Measurements from ENCODE around the gene TMEM248. TPM values are rescaled to one million over a fixed set of nuclear protein-coding genes. Genes with fewer than 3 reads are reported as not detected.
"Not testable (repeated sequence)": the region's sequence is repeated elsewhere in the genome, so short reads cannot be mapped to it uniquely, and the experiment has no call there.

Gene TMEM248
- total RNA-seq, 1 donor from 2014 or later = 154 TPM

DNA sequence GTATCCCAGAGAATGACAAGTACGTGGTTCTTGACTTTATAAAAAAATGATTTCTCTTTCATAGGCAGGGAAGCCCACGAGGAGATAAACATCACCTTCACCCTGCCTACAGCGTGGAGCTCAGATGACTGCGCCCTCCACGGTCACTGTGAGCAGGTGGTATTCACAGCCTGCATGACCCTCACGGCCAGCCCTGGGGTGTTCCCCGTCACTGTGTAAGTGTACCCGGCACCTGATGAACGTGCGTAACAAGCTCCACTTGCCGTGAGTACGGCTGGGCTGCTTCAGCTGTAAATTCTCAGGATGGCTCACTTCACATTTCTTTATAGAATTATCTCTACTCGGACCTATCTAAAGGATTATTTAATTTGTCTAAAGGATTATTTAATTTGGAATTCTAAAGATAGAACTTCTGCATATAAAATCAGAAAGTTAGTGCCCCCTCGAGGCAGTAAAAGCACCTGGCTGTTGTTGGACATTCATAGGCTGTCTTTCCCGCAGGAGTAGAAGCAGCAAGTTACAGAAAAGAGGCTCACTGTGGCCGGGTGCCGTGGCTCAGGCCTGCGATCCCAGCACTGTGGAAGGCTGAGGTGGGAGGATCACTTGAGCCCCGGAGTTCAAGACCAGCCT is 27.6 kb downstream of the TMEM248 start:
- no peak for DNase-seq (ENCODE audit: low read depth)

DNA sequence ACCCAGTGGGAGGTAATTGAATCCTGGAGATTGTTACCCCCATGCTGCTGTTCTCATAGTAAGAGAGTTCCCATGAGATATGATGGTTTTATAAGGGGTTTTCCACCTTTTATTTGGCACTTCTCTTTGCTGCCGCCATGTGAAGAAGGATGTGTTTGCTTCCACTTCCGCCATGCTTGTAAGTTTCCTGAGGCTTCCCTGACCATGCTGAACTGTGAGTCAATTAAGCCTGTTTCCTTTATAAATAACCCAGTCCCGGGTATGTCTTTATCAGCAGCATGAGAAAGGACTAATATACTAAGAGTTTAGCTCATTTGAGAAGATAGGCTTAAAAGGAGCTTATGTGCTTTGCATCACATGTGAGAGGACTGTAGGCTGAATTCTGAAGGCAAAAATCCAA is 29.3 kb downstream of the TMEM248 start:
- DNase-seq (ENCODE audit: low read depth) = peak; percentile 46

DNA sequence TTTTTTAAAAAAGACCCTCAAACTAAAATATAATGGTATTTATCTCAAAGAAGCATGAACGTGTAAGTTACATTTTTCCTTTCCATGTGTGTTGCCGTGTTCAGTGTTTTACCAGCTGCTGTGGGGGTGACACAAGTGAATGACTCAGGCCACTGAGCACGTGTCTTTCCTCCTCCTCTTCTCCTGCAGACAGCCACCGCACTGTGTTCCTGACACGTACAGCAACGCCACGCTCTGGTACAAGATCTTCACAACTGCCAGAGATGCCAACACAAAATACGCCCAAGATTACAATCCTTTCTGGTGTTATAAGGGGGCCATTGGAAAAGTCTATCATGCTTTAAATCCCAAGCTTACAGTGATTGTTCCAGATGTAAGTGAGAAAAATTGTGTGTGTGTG is 29.7 kb downstream of the TMEM248 start:
- peak; percentile 95 for DNase-seq (ENCODE audit: low read depth)

DNA sequence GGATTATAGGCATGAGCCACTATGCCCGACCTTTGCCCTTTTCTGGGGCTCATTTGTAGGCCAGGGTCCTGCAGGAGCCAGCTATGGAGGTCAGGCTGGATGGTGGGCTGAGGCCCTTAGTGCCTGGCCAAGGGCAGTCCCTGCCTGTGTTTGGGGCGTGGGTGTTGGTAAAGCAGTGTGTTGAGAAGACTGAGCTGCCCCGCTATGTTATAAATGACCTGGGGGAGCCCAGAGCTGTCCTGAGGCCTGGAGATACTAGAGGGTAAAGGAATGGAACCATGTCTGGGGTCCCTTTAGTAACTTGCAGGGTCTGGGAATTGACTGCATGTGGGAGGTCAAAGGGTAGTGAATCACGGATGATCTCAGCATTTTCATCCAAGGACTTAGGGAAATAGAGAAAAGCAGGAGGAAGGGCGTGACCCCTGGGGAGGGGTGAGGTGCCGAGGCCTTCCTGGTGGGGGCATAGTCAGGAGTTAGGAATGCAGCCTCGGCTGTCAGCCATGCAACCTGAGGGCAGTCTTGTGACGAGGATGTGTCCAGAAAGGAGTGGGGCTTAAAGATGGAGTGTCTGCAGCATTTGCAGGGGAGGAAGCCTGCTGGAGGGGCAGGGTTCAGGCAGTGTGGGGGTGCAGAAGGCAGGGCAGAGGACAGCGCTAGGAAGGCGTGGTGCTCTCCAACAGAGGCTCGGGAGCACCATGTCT is 31.5 kb downstream of the TMEM248 start:
- peak; percentile 61 for DNase-seq (ENCODE audit: low read depth)

DNA sequence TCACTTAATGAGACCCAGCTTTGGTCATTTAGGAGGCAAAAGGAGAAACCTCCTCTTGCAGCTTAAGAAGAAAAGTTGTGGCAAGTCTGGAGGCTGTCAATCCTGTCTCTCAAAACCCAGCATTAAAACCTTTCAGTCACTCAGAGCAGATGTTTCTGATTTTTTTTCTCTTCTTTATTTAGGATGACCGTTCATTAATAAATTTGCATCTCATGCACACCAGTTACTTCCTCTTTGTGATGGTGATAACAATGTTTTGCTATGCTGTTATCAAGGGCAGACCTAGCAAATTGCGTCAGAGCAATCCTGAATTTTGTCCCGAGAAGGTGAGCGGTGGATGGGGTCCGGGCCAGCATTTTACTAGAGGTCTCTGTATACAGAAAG is 32.0 kb downstream of the TMEM248 start:
- no peak for DNase-seq (ENCODE audit: low read depth)

DNA sequence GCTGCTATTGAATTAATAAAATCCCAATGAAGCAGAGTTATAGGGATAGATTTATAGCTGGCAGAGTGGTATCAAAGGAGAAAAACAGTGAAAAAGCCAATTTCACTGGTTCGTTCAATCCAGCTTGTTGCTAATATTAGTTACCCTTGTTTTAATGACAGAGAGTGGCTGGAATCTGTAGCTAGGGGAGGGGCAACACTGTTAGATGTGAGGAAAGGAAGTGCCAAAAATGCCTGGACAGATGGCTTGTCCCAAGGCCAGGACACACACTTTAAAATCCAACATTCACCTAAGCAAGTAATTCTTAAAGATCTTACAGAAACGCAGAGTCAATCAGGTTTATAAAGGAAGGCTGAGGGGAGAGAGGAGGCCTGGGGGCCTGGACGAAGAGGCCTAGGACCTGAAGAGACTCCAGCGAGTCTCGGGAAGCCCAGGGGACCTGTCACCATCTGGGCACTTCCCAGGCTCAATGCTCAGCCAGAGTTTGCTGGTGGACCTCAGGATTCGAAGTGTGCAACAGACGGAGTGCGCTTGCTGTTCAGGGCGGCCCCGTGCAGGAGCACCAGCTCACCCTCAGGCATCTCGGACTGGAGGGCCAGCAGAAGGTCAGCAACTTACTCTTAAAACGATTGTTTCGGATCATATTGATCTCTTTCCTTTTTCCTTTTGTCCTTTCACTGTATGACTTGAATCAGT is 36.7 kb downstream of the TMEM248 start:
- peak; percentile 64 for DNase-seq (ENCODE audit: low read depth)

DNA sequence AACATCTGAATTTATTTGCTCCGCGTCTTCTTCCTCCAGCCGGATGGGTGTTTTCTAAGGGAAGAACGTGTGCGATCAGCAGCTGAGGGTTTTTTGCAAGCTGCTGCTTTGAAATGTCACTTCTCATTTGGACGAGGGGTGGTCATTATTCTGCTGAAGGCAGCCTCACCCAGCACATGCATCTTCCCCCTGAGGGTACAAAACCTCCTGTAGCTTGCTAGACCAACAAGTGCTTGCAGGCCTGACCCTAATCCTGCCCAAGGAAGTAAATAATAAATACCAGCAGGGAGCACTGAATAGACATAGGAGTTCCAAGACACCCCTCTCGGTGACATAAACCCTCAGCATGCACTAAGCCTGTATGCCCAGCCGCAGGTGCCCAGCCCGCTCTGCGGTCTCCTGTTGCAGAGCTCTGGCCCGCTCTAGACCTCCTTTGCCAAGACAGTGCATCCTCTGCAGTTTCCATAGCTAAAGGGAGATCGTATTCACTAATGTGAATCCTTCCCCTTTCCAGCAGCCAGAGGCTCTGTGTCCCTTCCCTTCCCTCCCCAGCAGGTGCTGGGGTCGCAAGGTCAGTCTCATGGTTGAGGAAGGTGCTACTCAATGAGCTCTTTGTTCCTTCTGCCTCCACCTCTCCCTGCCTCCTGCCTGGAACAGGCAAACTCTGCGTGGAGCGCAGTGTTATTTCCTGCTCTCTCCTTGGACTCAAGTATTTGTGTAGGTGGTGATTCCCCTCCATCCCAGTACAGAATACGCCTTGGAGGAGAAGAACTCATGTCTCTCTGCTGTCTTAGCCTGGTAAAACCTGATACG is 37.7 kb downstream of the TMEM248 start:
- no peak for DNase-seq (ENCODE audit: low read depth)

DNA sequence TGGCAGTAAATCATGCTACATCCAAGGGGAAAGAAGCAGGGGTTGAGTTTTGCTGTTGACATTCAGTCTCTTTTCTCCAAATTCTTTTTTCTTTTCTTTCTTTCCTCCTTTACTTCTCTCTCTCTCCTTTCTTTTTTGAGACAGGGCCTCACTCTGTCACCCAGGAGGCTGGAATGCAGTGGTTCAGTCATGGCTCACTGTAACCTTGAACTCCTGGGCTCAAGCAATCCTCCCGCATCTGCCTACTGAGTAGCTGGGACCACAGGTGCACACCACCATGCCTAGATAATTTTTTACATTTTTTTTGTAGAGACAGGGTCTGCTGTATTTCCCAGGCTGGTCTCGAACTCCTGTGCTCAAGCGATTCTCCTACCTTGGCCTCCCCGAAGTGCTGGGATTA is 39.2 kb downstream of the TMEM248 start:
- DNase-seq (ENCODE audit: low read depth) = no peak

DNA sequence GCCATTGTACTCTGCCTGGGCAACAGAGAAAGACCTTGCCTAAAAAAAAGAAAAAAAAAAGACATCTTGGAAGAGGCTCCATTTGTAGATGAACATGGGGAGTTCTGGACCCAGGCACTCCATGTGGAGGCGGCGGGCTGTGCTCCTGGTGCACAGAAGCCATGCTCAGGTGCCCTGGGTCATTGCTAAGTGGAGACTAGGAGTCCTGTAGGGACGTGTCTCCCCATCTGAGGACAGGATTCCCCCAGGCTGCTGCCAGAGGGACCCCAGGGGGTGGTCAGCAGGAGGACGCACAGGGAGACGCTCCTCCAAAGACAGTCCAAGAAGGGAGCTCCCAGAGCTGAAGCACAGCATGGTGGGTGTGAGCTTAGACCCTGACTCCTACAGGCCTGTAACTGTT is 40.1 kb downstream of the TMEM248 start:
- no peak for DNase-seq (ENCODE audit: low read depth)

DNA sequence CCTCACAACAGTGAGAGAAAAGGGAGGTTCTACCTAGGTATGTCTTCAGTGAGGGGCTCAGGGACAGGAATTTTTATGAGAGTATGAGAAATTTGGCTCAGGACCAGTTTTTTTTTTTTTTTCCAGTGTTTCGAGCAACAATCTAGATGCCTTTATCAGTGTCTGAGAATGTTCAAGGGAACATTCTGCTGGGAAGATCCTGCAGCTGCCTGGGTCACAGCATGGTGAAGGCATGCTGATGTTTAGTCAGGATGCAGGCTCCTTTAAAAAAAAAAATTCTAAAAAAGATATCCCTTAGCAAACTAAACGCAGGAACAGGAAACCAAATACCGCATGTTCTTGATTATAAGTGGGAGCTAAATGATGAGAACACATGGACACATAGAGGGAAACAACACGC is 43.4 kb downstream of the TMEM248 start:
- DNase-seq (ENCODE audit: low read depth) = peak; percentile 30

DNA sequence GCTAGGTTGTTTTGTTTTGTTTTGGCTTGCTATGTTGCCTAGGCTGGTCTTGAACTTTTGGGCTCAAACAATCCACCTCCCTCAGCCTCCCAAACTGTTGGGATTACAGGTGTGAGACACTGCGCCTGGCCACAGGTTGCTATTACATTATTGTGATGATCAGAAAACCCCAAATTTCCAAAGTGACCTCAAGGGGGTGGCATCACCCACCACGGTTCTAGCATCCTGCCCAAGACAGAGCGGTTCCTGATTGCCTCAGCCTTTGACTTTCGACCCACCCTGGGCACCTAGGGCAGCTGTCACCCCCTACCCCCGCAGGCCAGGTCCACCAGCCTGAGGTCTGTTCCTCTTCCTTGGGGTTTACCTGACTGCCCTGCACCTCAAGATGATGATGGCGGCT is 46.0 kb downstream of the TMEM248 start:
- DNase-seq (ENCODE audit: low read depth) = no peak

DNA sequence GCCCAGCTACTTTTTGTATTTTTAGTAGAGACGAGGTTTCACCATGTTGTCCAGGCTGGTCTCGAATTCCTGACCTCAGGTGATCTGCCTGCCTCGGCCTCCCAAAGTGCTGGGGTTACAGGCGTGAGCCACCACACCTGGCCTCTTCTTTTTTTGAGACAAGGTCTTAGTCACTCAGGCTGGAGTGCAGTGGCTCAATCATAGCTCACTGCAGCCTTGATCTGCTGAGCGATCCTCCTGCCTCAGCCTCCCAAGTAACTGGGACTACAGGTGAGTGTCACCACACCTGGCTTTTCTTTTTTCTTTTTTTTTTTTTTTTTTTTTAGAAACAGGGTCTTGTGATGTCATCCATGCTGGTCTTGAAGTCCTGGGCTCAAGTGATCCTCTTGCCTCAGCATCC is 48.0 kb downstream of the TMEM248 start:
- DNase-seq (ENCODE audit: low read depth) = not testable (repeated sequence)

DNA sequence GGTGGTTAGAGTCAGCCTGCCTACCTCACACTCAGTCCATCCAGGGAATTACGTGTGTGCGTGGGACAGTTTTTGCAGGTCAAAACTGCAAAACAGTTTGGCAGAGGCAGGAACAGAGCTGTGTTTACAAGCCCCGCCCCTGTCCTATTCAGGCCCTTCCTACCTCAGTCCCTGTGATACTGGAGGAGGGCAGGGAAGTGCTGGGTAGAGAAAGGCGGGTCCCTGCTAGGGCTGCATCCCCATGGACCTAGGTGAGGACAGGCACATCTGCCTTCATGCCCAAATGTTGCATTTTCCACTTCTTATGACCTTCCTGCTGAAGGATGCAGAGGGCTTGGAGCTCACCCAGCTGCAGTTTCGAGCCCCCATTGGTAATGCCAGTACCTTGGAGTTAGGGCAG is 49.3 kb downstream of the TMEM248 start:
- no peak for DNase-seq (ENCODE audit: low read depth)

DNA sequence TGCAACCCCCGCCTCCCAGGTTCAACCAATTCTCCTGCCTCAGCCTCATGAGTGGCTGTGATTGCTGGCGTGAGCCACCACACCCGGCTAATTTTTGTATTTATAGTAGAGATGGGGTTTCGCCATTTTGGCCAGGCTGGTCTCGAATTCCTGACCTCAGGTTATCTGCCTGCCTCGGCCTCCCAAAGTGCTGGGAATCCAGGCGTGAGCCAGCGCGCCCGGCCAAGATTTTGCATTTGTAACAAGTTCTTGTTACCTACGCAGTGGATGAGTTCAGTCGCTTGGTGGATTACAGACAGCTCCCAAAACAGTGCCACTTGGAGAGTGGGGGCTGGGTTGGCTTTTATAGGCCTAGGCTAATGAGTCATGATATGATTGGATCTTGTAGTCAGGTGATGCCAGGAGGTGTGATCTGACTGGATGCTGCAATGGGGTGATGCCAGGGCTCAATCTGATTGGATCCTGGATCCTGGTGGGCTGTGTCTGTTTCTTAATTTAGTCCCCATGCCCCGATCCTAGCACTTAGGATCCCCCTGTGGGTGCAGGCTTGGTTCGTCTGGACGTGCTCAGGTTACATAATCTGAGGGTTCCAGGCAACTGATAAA is 54.1 kb downstream of the TMEM248 start:
- DNase-seq (ENCODE audit: low read depth) = no peak

DNA sequence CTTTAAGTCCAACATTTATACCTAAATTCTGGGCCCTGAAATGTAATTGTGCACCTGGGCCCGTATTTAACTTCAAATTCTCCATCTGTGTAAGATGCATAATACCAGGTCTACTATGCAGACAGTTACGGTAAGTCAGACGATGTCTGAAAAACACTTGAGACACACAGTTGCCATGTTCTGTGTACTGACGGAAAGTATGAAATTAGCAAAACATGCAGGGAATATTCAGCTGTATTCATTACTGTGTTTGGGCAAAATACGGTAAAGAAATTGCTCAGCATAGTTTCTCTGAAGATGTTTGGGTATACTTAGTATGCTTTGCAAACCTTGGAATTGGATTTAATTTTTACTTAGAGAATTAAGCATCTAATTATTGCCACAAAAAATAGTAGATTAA is 57.3 kb downstream of the TMEM248 start:
- not testable (repeated sequence) for DNase-seq (ENCODE audit: low read depth)

DNA sequence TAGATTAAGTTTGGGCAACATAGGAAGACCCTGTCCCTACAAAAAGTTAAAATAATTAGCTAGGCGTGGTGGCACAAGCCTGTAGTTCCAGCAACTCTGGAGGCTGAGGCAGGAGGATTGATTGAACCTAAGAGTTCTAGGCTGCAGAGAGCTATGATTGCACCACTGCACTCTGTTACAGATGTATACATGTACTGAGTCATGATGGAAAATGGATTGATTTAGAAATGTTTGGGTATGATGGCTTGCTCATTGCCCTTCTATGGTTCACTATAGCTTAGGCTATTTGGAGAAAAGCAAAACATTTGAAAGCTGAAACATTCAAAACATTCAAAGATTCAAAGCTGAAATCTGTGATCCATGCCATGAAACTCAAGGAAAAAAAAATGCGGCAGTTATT is 58.0 kb downstream of the TMEM248 start:
- not testable (repeated sequence) for DNase-seq (ENCODE audit: low read depth)

DNA sequence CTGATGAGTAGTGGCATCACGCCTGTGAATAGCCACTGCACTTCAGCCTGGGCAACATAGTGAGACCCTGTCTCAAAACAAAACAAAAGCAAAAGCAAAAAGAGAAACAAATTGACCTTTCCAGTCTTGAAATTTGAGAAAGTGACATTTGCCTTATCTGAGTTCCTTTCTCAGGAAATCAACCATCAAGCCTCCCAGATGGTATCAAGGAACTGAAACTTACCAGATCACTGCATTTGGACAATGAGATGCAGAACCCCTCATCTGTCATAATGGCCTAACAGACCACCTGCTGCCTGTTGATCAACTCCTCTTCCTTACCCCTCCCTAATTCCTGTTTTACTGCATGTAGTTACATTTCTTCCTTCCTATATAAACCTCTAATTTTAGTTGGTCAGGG is 59.3 kb downstream of the TMEM248 start:
- not testable (repeated sequence) for DNase-seq (ENCODE audit: low read depth)

DNA sequence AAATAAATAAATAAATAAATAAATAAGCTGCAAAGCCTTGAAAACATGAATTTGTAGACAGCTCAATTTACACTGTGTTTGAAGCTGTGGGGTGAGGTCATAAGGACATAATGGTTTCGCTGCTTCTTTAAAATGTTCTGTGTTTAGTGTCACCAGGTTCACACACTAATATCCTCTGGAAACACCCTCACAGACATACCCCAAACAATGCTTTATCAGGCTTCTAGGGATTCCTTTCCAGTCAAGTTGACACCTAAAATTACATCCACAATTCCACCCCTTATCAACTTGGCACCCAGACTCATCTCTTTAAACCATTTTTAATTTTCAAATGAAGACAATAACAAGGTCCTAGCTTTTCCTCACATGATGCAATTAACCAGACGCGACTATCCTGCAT is 68.5 kb downstream of the TMEM248 start:
- not testable (repeated sequence) for DNase-seq (ENCODE audit: low read depth)

DNA sequence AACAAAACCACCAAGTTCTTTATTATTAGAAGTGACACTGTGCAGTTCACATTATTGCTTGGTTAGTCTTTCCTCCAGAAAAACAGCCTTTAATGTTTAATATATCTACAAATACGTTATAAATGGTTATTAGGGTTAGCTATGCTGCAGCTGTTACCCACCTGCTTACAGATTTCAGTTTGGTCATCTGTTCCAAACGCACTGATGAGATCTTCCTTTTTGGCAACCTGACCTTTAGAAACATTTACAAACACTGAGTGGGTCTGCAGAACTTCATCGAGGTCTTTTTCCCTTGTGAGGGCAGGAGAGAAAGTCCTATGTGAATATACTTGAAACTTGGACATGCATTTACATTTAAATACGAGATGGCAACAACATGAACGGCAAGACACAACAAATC is 73.0 kb downstream of the TMEM248 start:
- peak; percentile 81 for DNase-seq (ENCODE audit: low read depth)

DNA sequence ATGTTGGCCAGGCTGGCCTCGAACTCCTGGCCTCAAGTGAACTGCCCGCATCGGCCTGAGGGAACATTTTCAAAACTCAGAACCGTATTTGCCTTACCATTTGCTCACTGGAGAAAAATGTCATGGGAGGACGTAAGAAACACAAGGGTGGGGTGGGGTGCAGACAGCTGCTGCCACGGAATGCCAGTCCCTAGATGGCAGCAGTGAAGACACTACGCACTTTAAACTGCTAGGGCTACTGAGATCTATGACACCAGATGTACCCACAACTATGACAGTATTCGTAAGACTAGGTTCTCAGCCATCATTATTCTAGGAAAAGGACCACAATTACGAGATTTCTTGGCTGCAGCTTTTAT is 73.6 kb downstream of the TMEM248 start:
- peak; percentile 97 for DNase-seq (ENCODE audit: low read depth)

DNA sequence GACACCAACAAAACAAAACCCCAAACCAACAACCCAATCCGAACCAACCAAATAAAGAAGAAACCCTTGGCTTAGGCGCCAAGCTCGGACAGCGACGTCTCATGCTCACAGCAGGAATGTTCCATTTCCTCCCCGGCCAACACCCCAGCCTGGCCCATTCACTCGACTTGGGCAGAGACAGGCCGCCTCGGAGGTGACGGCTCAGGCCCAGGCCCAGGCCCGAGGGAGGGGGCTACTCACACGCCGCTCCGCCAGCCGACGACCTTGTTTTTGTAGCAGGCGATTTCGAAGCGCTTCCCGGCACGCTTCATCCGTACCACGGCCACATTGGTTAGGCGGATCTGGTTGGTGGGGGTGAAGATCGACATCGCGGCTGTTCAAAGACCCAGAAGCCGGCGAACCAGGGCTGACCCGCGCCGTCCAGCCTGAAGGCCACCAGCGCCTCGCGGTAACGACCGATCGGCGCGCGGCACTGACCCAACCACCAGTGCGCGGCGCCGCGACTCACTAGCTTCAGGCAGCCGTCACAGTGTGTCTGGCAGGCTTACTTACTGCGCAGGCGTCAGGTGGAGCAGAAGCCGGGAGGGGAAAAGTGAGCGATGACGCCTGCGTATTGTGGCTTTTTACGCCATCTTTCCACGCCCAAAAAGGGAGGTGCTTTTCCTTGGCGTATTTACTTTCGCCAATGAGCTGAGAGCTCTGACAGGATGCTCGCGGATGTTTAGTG is 74.2 kb downstream of the TMEM248 start, which contains the start of gene SBDS:
TSS of gene SBDS (minus strand) at position 537 of the 727 bp plus-strand sequence. CDS start at position 368, 169 bp downstream.
- peak; percentile 100 for DNase-seq (ENCODE audit: low read depth)

Measured in myocyte (in vitro differentiated cells).